HEK293 (cell line): ENCODE results near the gene DFFA.

Experiments used
- CTCF ChIA-PET: fragments of 350-600 bp; formaldehyde crosslinking; extraction: SDS; loops from one replicate; lab custom pipeline; 2021; ENCODE audit warnings: antibody characterized with exemption; lab: Yijun Ruan, JAX
- POLR2A ChIA-PET: fragments of 300-600 bp; formaldehyde crosslinking; extraction: SDS; loops from one replicate; lab custom pipeline; 2020; ENCODE audit warnings: antibody characterized with exemption, inconsistent platforms; lab: Yijun Ruan, JAX
- H3K27ac ChIP-seq: fragments of 200-500 bp; sonication (Bioruptor generic); 2 replicates; pipeline ENCODE4 v1.5.1; 2014; ENCODE audit warnings: low read depth, low read length, control low read depth, inconsistent platforms; ENCODE audit errors: extremely low read depth
- H3K36me3 ChIP-seq, 2 experiments: fragments of 200-500 bp in 1 of 2; sonication (Bioruptor generic) in 1 of 2; 1 replicate in 1 of 2; 2 replicates in 1 of 2; pipeline ENCODE4 v1.5.1; 2014 to 2017; ENCODE audit warnings: inconsistent platforms in 2 of 2, low read length in 2 of 2; ENCODE audit not compliant: control insufficient read depth in 2 of 2, insufficient read depth in 1 of 2
- H3K4me1 ChIP-seq: fragments of 200-500 bp; sonication (Bioruptor generic); 2 replicates; pipeline ENCODE4 v1.5.1; 2014; ENCODE audit warnings: mild to moderate bottlenecking, low read length, inconsistent platforms; ENCODE audit not compliant: control insufficient read depth, insufficient read depth
- H3K4me3 ChIP-seq: 2 replicates; pipeline ENCODE4 v1.5.1; 2011; ENCODE audit warnings: low read depth, mild to moderate bottlenecking, control low read depth, low read length, moderate library complexity
- H3K9me3 ChIP-seq: fragments of 200-500 bp; sonication (Bioruptor generic); 2 replicates; pipeline ENCODE4 v1.5.1; 2014; ENCODE audit warnings: low read depth, low read length, inconsistent platforms; ENCODE audit not compliant: control insufficient read depth, insufficient read depth
- CTCF ChIP-seq: fragments of 450-650 bp; formaldehyde crosslinking; IDR thresholded peaks from 2 replicates; pipeline ENCODE4 v1.5.1; 2016; ENCODE audit warnings: missing biosample characterization, missing genetic modification characterization
- ELK4 ChIP-seq: IDR thresholded peaks from 2 replicates; pipeline ENCODE4 v1.6.1; 2011; ENCODE audit warnings: mild to moderate bottlenecking, low read depth, low read length, borderline replicate concordance
- KLF10 ChIP-seq: fragments of 450-650 bp; IDR thresholded peaks from 2 replicates; pipeline ENCODE4 v1.5.1; 2018; ENCODE audit warnings: missing biosample characterization, mild to moderate bottlenecking, missing genetic modification characterization
- KLF16 ChIP-seq: fragments of 450-650 bp; formaldehyde crosslinking; IDR thresholded peaks from 2 replicates; pipeline ENCODE4 v1.5.1; 2017; ENCODE audit warnings: missing biosample characterization, missing genetic modification characterization
- KLF7 ChIP-seq: fragments of 450-650 bp; formaldehyde crosslinking; IDR thresholded peaks from 2 replicates; pipeline ENCODE4 v1.5.1; 2016; ENCODE audit warnings: missing biosample characterization, missing genetic modification characterization, borderline replicate concordance
- MEIS1 ChIP-seq: sonication (generic); formaldehyde crosslinking; IDR thresholded peaks from 2 replicates; pipeline ENCODE4 v1.8.1; 2022; ENCODE audit warnings: missing genetic modification reagents, mild to moderate bottlenecking, borderline replicate concordance
- TCF7L2 ChIP-seq: IDR thresholded peaks from 2 replicates; pipeline ENCODE4 v1.6.1; 2011; ENCODE audit warnings: low read depth, mild to moderate bottlenecking, inconsistent platforms, low read length, moderate library complexity, borderline replicate concordance
- TRIM28 ChIP-seq: IDR thresholded peaks from 2 replicates; pipeline ENCODE4 v1.6.1; 2011; ENCODE audit warnings: low read length, control low read depth, borderline replicate concordance
- ZBTB8A ChIP-seq: fragments of 450-650 bp; formaldehyde crosslinking; IDR thresholded peaks from 2 replicates; pipeline ENCODE4 v1.5.1; 2016; ENCODE audit warnings: missing biosample characterization, missing genetic modification characterization
- ZEB2 ChIP-seq: fragments of 450-650 bp; formaldehyde crosslinking; IDR thresholded peaks from 2 replicates; pipeline ENCODE4 v1.5.1; 2016; ENCODE audit warnings: missing biosample characterization, missing genetic modification characterization
- ZFHX2 ChIP-seq: fragments of 450-650 bp; formaldehyde crosslinking; conservative IDR thresholded peaks from 2 replicates; pipeline ENCODE4 v1.5.1; 2016; ENCODE audit warnings: missing biosample characterization, missing genetic modification characterization
- ZNF146 ChIP-seq: fragments of 450-650 bp; formaldehyde crosslinking; IDR thresholded peaks from 2 replicates; pipeline ENCODE4 v1.5.1; 2016; ENCODE audit warnings: missing biosample characterization, missing genetic modification characterization
- ZNF248 ChIP-seq: fragments of 450-650 bp; formaldehyde crosslinking; IDR thresholded peaks from 2 replicates; pipeline ENCODE4 v1.5.1; 2017; ENCODE audit warnings: missing biosample characterization, missing genetic modification characterization
- ZNF26 ChIP-seq: fragments of 450-650 bp; formaldehyde crosslinking; IDR thresholded peaks from 2 replicates; pipeline ENCODE4 v1.5.1; 2016; ENCODE audit warnings: missing biosample characterization, missing genetic modification characterization
- ZNF341 ChIP-seq: fragments of 450-650 bp; formaldehyde crosslinking; IDR thresholded peaks from 2 replicates; pipeline ENCODE4; 2016; ENCODE audit warnings: low read depth, missing biosample characterization, missing genetic modification characterization
- ZNF518A ChIP-seq: fragments of 450-650 bp; formaldehyde crosslinking; conservative IDR thresholded peaks from 2 replicates; pipeline ENCODE4 v1.5.1; 2016; ENCODE audit warnings: low read depth, missing biosample characterization, missing genetic modification characterization
- ZNF654 ChIP-seq: fragments of 450-650 bp; formaldehyde crosslinking; IDR thresholded peaks from 2 replicates; pipeline ENCODE4 v1.5.1; 2016; ENCODE audit warnings: low read depth, missing biosample characterization, missing genetic modification characterization
- ZNF777 ChIP-seq: fragments of 450-650 bp; formaldehyde crosslinking; IDR thresholded peaks from 2 replicates; pipeline ENCODE4 v1.5.1; 2017; ENCODE audit warnings: missing biosample characterization, missing genetic modification characterization, borderline replicate concordance
- ZNF791 ChIP-seq: fragments of 450-650 bp; formaldehyde crosslinking; IDR thresholded peaks from 2 replicates; pipeline ENCODE4 v1.5.1; 2016; ENCODE audit warnings: missing biosample characterization, missing genetic modification characterization
- ZXDB ChIP-seq: fragments of 450-650 bp; formaldehyde crosslinking; IDR thresholded peaks from 2 replicates; pipeline ENCODE4 v1.5.1; 2016; ENCODE audit warnings: missing biosample characterization, missing genetic modification characterization

DFFA gene

GRCh38 chr1:10515301-10515975 lies 43.1 kb upstream of the DFFA start (continued):
- TF ChIP-seq ZNF518A (tag by site-specific recombination) = no peak
- TF ChIP-seq ZBTB8A (tag by site-specific recombination) = no peak
- TF ChIP-seq ZNF777 (tag by site-specific recombination) = no peak
- TF ChIP-seq ZNF26 (tag by site-specific recombination) = no peak
- TF ChIP-seq ZNF146 = no peak
- no peak for TF ChIP-seq KLF7
- no peak for TF ChIP-seq ELK4
- no peak for TF ChIP-seq ZXDB
- no peak for TF ChIP-seq KLF16 (tag by site-specific recombination)
- no peak for TF ChIP-seq KLF10 (tag by site-specific recombination)
- TF ChIP-seq MEIS1 = no peak
- TF ChIP-seq ZNF791 (tag by site-specific recombination) = no peak
- TF ChIP-seq ZEB2 (tag by site-specific recombination) = no peak

GRCh38 chr1:10514490-10515235 lies 42.3 kb upstream of the DFFA start:
- TF ChIP-seq CTCF (tag by site-specific recombination) = peak; percentile 68; the same call in 1 of the 2 replicates
- TF ChIP-seq ZNF248 = no peak
- TF ChIP-seq TCF7L2 = no peak
- no peak for TF ChIP-seq ZBTB8A (tag by site-specific recombination)
- 0 out of 2 replicates have a peak, but pooled peaks have one; percentile 32 for TF ChIP-seq TRIM28
- TF ChIP-seq ZFHX2 (tag by site-specific recombination) = peak; percentile 44; the same call in 1 of the 2 replicates
- no peak for TF ChIP-seq ZNF341 (tag by site-specific recombination)
- TF ChIP-seq ZNF654 = peak; percentile 72
- POLR2A ChIA-PET = no interaction called here

More at GRCh38 chr1:10514490-10515235, 42.3 kb upstream of the DFFA start:
- no peaks in the 10 kb centered on the region for H3K36me3 ChIP-seq
- no peaks in the 10 kb centered on the region for H3K9me3 ChIP-seq
- H3K4me1 ChIP-seq = peaks cover 3% of the 10 kb centered on the region; the same call in 1 of the 2 replicates
- H3K4me3 ChIP-seq = no peak overlapping the region
- CTCF ChIA-PET = interaction anchor here (0.6 to 2.2 kb wide), 16 partner anchors 8 to 723 kb away, joined by 3 to 7 read pairs (median 3); no protein-coding TSS in a partner anchor
- no peak overlapping the region for H3K27ac ChIP-seq
